K562 (cell line): ENCODE measurements around the gene APEX1. TPM values are rescaled to one million over a fixed set of nuclear protein-coding genes. Genes with fewer than 3 reads are reported as not detected.
A peak's percentile ranks its signal among the peaks of the same experiment; 100 is the strongest.

ENCODE experiments used
- HNRNPL ChIP-seq: fragments of 200-400 bp; formaldehyde crosslinking; IDR thresholded peaks from 2 replicates; pipeline ENCODE4 v1.6.1; 2017; ENCODE audit warnings: low read depth, mild to moderate bottlenecking, low read length
- MAFF ChIP-seq: IDR thresholded peaks from 2 replicates; pipeline ENCODE4 v1.6.1; 2012; ENCODE audit warnings: low read length, improper control_type of control experiment
- RAD51 ChIP-seq: fragments of 450-650 bp; IDR thresholded peaks from 2 replicates; pipeline ENCODE4 v1.7.1; 2016; ENCODE audit warnings: low read depth, mild to moderate bottlenecking, borderline replicate concordance
- RFX5 ChIP-seq: IDR thresholded peaks from 2 replicates; pipeline ENCODE4 v1.6.1; 2011; ENCODE audit warnings: low read depth, mild to moderate bottlenecking, improper control_type of control experiment, low read length
- ZBTB5 ChIP-seq: fragments of 450-650 bp; IDR thresholded peaks from 2 replicates; pipeline ENCODE4 v1.6.1; 2017; ENCODE audit warnings: antibody characterized with exemption
- ZNF23 ChIP-seq: fragments of 250-450 bp; sonication (Bioruptor Pico); IDR thresholded peaks from 2 replicates; pipeline ENCODE4 v1.4.0; 2020; ENCODE audit warnings: mild to moderate bottlenecking
- ZNF407 ChIP-seq: fragments of 450-650 bp; IDR thresholded peaks from 2 replicates; pipeline ENCODE4 v1.6.1; 2016; ENCODE audit warnings: low read depth
- polyA plus RNA-seq, 8 experiments: library from polyadenylated mRNA; depleted of rRNA in 4 of 8; stranded (reverse) in 5 of 8; unstranded in 3 of 8; fragments of >200 nt; fragmentation: Nextera tagmentation in 2 of 8; fragmentation: Illumina TruSeq in 1 of 8; extraction: Ambion mirVana in 2 of 8; extraction: Trizol in 1 of 8; gene quantifications; 2 replicates each; pipeline versions ENCODE4 v1.2.1 to v1.2.3, GENCODE V29; 2011 to 2014; ENCODE audit warnings: inconsistent platforms in 1 of 8, missing spikeins in 1 of 8
- total RNA-seq, 7 experiments: library from RNA; depleted of rRNA in 6 of 7; stranded (reverse); fragments of >200 nt in 6 of 7; fragmentation: Illumina TruSeq in 2 of 7; extraction: Trizol in 2 of 7; gene quantifications; 2 replicates each; pipeline versions ENCODE4 v1.2.1 to v1.2.3, GENCODE V29; 2011 to 2021; ENCODE audit warnings: low replicate concordance in 1 of 7

The APEX1 gene
- total and polyA plus RNA-seq, 9 of the 15 experiments (the other 6 are each of a cell fraction or from before 2014, with no cell fraction given), result 50.2 to 274 (median 158) TPM

GRCh38 chr14:20461225-20462141 is 6.5 kb downstream of the APEX1 start, which contains the start of gene PIP4P1 (continued):
- TF ChIP-seq ZBTB5 (peak; percentile 80; the same call in 1 of the 2 replicates), ZNF407 (peak; percentile 76), RFX5 (0 out of 2 replicates have a peak, but pooled peaks have one; percentile 40), ZNF23 (CRISPR knock-in tag) (no peak), MAFF (peak; percentile 36; the same call in 1 of the 2 replicates), RAD51 (peak; percentile 99), HNRNPL (no peak)
